Fibroblast of the aortic adventitia (primary cell): Measurements from ENCODE around the gene ZDHHC18. TPM values are rescaled to one million over a fixed set of nuclear protein-coding genes. Genes with fewer than 3 reads are reported as not detected.

Source experiments
- DNase-seq: peaks from one replicate; pipeline ENCODE4 v3.0.0-alpha.2; 2010; ENCODE audit warnings: low read depth
- H3K4me3 ChIP-seq: 2 replicates; pipeline ENCODE4 v1.5.1; 2011; ENCODE audit warnings: low read depth, mild to moderate bottlenecking, control low read depth, low read length, moderate library complexity
- CTCF ChIP-seq: IDR thresholded peaks from 2 replicates; pipeline ENCODE4 v1.5.1; 2011; ENCODE audit warnings: mild to moderate bottlenecking, low read length, control low read depth, inconsistent platforms; ENCODE audit not compliant: insufficient read depth
- total RNA-seq: library from RNA; depleted of rRNA; stranded (reverse); fragments of >200 nt; gene quantifications from 2 replicates; pipeline ENCODE4 v1.2.3, GENCODE V29; 2012; ENCODE audit warnings: low replicate concordance

The ZDHHC18 gene
- total RNA-seq, 1 donor = 10.4 TPM

DNA sequence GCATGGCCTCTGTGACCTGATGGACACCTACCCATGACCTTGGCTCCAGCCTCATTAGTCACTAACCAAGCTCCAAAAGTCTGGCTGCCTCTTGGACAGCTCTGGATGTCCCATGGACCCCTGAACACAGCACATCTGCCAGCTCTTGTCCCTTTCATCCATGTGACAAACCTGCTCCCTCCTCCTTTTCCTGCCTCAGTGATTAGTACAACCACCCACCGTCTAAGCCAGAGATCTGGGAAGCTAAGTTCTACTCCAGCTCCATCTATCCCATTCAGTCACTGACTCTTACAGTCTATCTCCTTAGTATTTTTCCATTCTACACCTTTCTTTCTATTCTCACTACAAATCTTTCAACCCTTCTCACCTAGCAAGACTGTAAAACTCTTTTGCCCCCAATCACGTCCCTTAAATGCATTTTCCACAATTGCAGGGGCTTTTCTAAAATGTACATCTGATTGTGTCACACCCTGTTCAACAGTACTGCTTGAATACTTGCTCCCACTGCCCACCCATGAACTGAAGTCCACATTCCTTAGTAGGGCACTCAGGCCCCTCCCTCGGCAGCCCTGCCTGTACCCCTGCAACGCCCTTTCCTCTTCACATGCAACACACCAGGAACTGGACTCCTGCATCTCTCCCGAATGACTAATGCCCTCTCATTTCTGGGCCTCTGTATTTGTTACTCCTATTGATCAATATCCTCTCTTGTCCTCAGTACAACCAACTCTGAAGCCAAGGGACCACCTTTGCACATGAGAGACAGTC, 56.4 kb downstream of the ZDHHC18 start:
- no peak for DNase-seq
- H3K4me3 ChIP-seq = no peak overlapping the region
- no peak for TF ChIP-seq CTCF

DNA sequence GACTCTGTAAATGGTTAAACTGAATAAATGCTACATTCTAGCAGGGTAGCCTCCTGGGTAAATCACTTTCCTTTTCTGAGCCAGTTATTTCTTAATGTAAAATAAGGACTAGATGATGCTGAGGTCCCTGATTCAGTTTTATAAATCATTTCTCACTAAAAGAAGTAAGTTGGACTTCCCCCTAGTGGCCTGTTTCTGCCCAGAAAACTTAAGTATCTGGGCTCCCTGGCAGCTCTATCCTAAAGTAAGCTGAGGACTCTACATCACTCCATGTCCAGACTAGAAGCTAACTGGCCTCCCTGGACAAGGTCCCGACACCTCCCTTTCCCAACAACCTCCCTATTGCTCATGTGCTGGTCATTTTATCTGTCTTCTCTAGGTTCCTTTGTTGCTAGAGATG, 60.6 kb downstream of the ZDHHC18 start:
- DNase-seq = peak; percentile 67
- no peak overlapping the region for H3K4me3 ChIP-seq
- TF ChIP-seq CTCF = peak; percentile 66

GRCh38 chr1:26888231-26888630, 61.7 kb downstream of the ZDHHC18 start:
- no peak for TF ChIP-seq CTCF
- no peak overlapping the region for H3K4me3 ChIP-seq
- no peak for DNase-seq

GRCh38 chr1:26889551-26890466, 63.3 kb downstream of the ZDHHC18 start, which contains the start of gene GPN2:
Gene GPN2 (minus strand): TSS chr1:26890283. CDS start chr1:26890096, 187 bp downstream.
- H3K4me3 ChIP-seq = peak within 1 kb of the TSS; percentile 93
- peak; percentile 72 for DNase-seq
- TF ChIP-seq CTCF = no peak

- TF ChIP-seq CTCF = no peak
- DNase-seq = no peak
- peak overlapping the region; percentile 93 for H3K4me3 ChIP-seq
Observed at GRCh38 chr1:26890467-26890796, 63.9 kb downstream of the ZDHHC18 start.

DNA sequence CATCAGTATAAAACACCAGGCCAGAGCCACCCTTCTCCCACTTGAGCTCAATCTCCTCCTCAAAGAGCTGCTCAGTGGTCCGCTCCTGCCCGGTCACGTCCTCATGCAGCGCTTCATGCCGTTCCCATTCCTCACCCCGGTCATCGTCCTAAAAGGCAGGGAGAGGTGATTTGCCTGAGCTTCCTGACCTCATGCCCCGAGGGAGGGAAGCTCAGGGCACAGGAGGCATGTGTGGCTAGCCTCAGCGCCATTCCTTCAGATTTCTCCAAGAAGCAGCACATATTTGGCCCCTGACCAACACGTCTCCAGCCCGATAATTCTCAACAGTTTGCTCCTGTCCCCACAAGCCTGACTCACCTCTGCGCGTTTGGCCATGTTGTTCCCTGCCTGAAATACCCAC, 67.8 kb downstream of the ZDHHC18 start:
- no peak for TF ChIP-seq CTCF
- DNase-seq = no peak
- no peak overlapping the region for H3K4me3 ChIP-seq
